Central memory CD8-positive, alpha-beta T cell (primary cell): ENCODE measurements around the gene ZMYND10.

ENCODE experiments used
- ATAC-seq: fragments of 150-1000 bp; cut with Tn5 transposase; replicated peaks from 2 replicates; pipeline ENCODE4 v1.10.0; 2022; ENCODE audit warnings: mild to moderate bottlenecking, moderate FRiP score, moderate number of reproducible peaks; ENCODE audit not compliant: poor library complexity, severe bottlenecking; ENCODE audit errors: extremely low read depth
- DNase-seq, 2 donors: peaks; one replicate each; pipeline ENCODE4 v3.0.0; 2021; ENCODE audit warnings: low spot score in 2 of 2
- H3K27ac Mint-ChIP-seq: one replicate; pipeline ENCODE4 v1.8.0; 2022; ENCODE audit warnings: low read depth, mild to moderate bottlenecking, moderate library complexity, mixed read lengths
- H3K27me3 Mint-ChIP-seq: one replicate; pipeline ENCODE4 v1.8.0; 2022; ENCODE audit warnings: mixed read lengths
- H3K36me3 Mint-ChIP-seq: one replicate; pipeline ENCODE4 v1.8.0; 2022; ENCODE audit warnings: mild to moderate bottlenecking, moderate library complexity, mixed read lengths; ENCODE audit not compliant: insufficient read depth
- H3K4me1 Mint-ChIP-seq: one replicate; pipeline ENCODE4 v1.8.0; 2022; ENCODE audit warnings: mixed read lengths
- H3K4me3 Mint-ChIP-seq: one replicate; pipeline ENCODE4 v1.8.0; 2022; ENCODE audit warnings: mild to moderate bottlenecking, moderate library complexity, mixed read lengths
- H3K9me3 Mint-ChIP-seq: one replicate; pipeline ENCODE4 v1.8.0; 2022; ENCODE audit warnings: mixed read lengths

ZMYND10 gene

GRCh38 chr3:50325497-50326181 lies 19.9 kb downstream of the ZMYND10 start:
- Mint-ChIP-seq H3K36me3 (peaks cover 13% of the 10 kb centered on the region), H3K27me3 (no peaks in the 10 kb centered on the region), H3K4me3 (no peak overlapping the region), H3K27ac (peak overlapping the region; percentile 55), H3K9me3 (no peaks in the 10 kb centered on the region), H3K4me1 (peaks cover 41% of the 10 kb centered on the region)
- DNase-seq = no peak
- no peak for ATAC-seq

- H3K36me3 Mint-ChIP-seq = peaks cover 13% of the 10 kb centered on the region
- peaks cover 46% of the 10 kb centered on the region for H3K4me1 Mint-ChIP-seq
- H3K27me3 Mint-ChIP-seq = no peaks in the 10 kb centered on the region
- H3K4me3 Mint-ChIP-seq = no peak overlapping the region
- no peak for ATAC-seq
- no peak for DNase-seq
- H3K27ac Mint-ChIP-seq = peak overlapping the region; percentile 29
- no peaks in the 10 kb centered on the region for H3K9me3 Mint-ChIP-seq
Observed at GRCh38 chr3:50325113-50325480, 20.4 kb downstream of the ZMYND10 start.

GRCh38 chr3:50324351-50325112 lies 21.0 kb downstream of the ZMYND10 start:
- Mint-ChIP-seq H3K4me1 (peaks cover 50% of the 10 kb centered on the region), H3K9me3 (no peaks in the 10 kb centered on the region), H3K27me3 (no peaks in the 10 kb centered on the region), H3K4me3 (no peak overlapping the region), H3K27ac (peak overlapping the region; percentile 29), H3K36me3 (peaks cover 10% of the 10 kb centered on the region)
- DNase-seq (peak in 1 of 2 donors; percentile 57), ATAC-seq (no peak)

- H3K4me1 Mint-ChIP-seq = peaks cover 54% of the 10 kb centered on the region
- ATAC-seq (no peak), DNase-seq (no peak)
- H3K27me3 Mint-ChIP-seq = no peaks in the 10 kb centered on the region
- no peaks in the 10 kb centered on the region for H3K9me3 Mint-ChIP-seq
- peaks cover 7% of the 10 kb centered on the region for H3K36me3 Mint-ChIP-seq
- H3K27ac Mint-ChIP-seq = no peak overlapping the region
- H3K4me3 Mint-ChIP-seq = no peak overlapping the region
Observed at GRCh38 chr3:50323614-50324199, 21.8 kb downstream of the ZMYND10 start.

GRCh38 chr3:50323092-50323600 lies 22.4 kb downstream of the ZMYND10 start:
- H3K27me3 Mint-ChIP-seq = no peaks in the 10 kb centered on the region
- no peak overlapping the region for H3K27ac Mint-ChIP-seq
- ATAC-seq (no peak), DNase-seq (no peak)
- H3K9me3 Mint-ChIP-seq = no peaks in the 10 kb centered on the region
- H3K36me3 Mint-ChIP-seq = peaks cover 5% of the 10 kb centered on the region
- H3K4me3 Mint-ChIP-seq = no peak overlapping the region
- peaks cover 57% of the 10 kb centered on the region for H3K4me1 Mint-ChIP-seq

- H3K27me3 Mint-ChIP-seq = no peaks in the 10 kb centered on the region
Observed at GRCh38 chr3:50322386-50323091, 23.0 kb downstream of the ZMYND10 start, which contains the start of gene HYAL2. TSS of gene HYAL2 (minus strand) at chr3:50322745. CDS start at chr3:50320489, 2,256 bp downstream.

GRCh38 chr3:50322115-50322385 lies 23.5 kb downstream of the ZMYND10 start:
- H3K27ac Mint-ChIP-seq = peak overlapping the region; percentile 83
- H3K9me3 Mint-ChIP-seq = no peaks in the 10 kb centered on the region
- no peak for DNase-seq
- H3K4me3 Mint-ChIP-seq = peak overlapping the region; percentile 85
- peaks cover 3% of the 10 kb centered on the region for H3K36me3 Mint-ChIP-seq
- peaks cover 52% of the 10 kb centered on the region for H3K4me1 Mint-ChIP-seq
- no peaks in the 10 kb centered on the region for H3K27me3 Mint-ChIP-seq
- ATAC-seq = no peak

More at GRCh38 chr3:50322386-50323091, 23.0 kb downstream of the ZMYND10 start, which contains the start of gene HYAL2:
- ATAC-seq = no peak
- Mint-ChIP-seq H3K4me1 (peaks cover 55% of the 10 kb centered on the region), H3K27ac (peak within 1 kb of the TSS; percentile 83), H3K36me3 (peaks cover 3% of the 10 kb centered on the region), H3K4me3 (peak within 1 kb of the TSS; percentile 85), H3K9me3 (no peaks in the 10 kb centered on the region)
- no peak for DNase-seq

- H3K4me3 Mint-ChIP-seq = peak overlapping the region; percentile 85
- H3K4me1 Mint-ChIP-seq = peaks cover 52% of the 10 kb centered on the region
- ATAC-seq (peak; percentile 63), DNase-seq (peak; percentile 66)
- no peaks in the 10 kb centered on the region for H3K9me3 Mint-ChIP-seq
- H3K36me3 Mint-ChIP-seq = peaks cover 3% of the 10 kb centered on the region
- no peaks in the 10 kb centered on the region for H3K27me3 Mint-ChIP-seq
- H3K27ac Mint-ChIP-seq = peak overlapping the region; percentile 83
Observed at GRCh38 chr3:50321336-50322114, 24.0 kb downstream of the ZMYND10 start.

- no peaks in the 10 kb centered on the region for H3K9me3 Mint-ChIP-seq
- H3K36me3 Mint-ChIP-seq = peaks cover 5% of the 10 kb centered on the region
- H3K27ac Mint-ChIP-seq = peak overlapping the region; percentile 83
- peaks cover 52% of the 10 kb centered on the region for H3K4me1 Mint-ChIP-seq
- no peaks in the 10 kb centered on the region for H3K27me3 Mint-ChIP-seq
- peak; percentile 18 for ATAC-seq
- H3K4me3 Mint-ChIP-seq = peak overlapping the region; percentile 85
- no peak for DNase-seq
Observed at GRCh38 chr3:50320853-50321335, 24.6 kb downstream of the ZMYND10 start.

- H3K4me3 Mint-ChIP-seq = peak overlapping the region; percentile 85
- H3K36me3 Mint-ChIP-seq = peaks cover 5% of the 10 kb centered on the region
- H3K9me3 Mint-ChIP-seq = no peaks in the 10 kb centered on the region
- H3K27ac Mint-ChIP-seq = peak overlapping the region; percentile 83
- DNase-seq = no peak
- no peaks in the 10 kb centered on the region for H3K27me3 Mint-ChIP-seq
- H3K4me1 Mint-ChIP-seq = peaks cover 56% of the 10 kb centered on the region
- ATAC-seq = no peak
Observed at GRCh38 chr3:50319894-50320625, 25.5 kb downstream of the ZMYND10 start.

GRCh38 chr3:50319181-50319893 lies 26.2 kb downstream of the ZMYND10 start:
- Mint-ChIP-seq H3K9me3 (no peaks in the 10 kb centered on the region), H3K27me3 (no peaks in the 10 kb centered on the region), H3K27ac (no peak overlapping the region), H3K36me3 (peaks cover 3% of the 10 kb centered on the region), H3K4me1 (peaks cover 50% of the 10 kb centered on the region), H3K4me3 (peak overlapping the region; percentile 50)
- ATAC-seq (no peak), DNase-seq (no peak)
